Brain microvascular endothelial cell (primary cell): Measurements from ENCODE around the gene PCNX1.
A peak's percentile ranks its signal among the peaks of the same experiment; 100 is the strongest.

Experiments
- DNase-seq: peaks from one replicate; pipeline ENCODE4 v3.0.0-alpha.2; 2020
- H3K27ac ChIP-seq: fragments of 250-450 bp; sonication (Bioruptor Pico); 2 replicates; pipeline ENCODE4 v1.5.1; 2020; ENCODE audit warnings: mild to moderate bottlenecking, moderate library complexity
- H3K27me3 ChIP-seq: fragments of 250-450 bp; sonication (Bioruptor Pico); replicated peaks from 2 replicates; pipeline ENCODE4 v1.5.1; 2020; ENCODE audit warnings: mild to moderate bottlenecking
- H3K36me3 ChIP-seq: fragments of 250-450 bp; sonication (Bioruptor Pico); replicated peaks from 2 replicates; pipeline ENCODE4 v1.5.1; 2020; ENCODE audit warnings: mild to moderate bottlenecking
- H3K4me3 ChIP-seq: 2 replicates; pipeline ENCODE4 v1.5.1; 2011; ENCODE audit warnings: low read depth, mild to moderate bottlenecking, control low read depth, low read length, moderate library complexity
- CTCF ChIP-seq: IDR thresholded peaks from 2 replicates; pipeline ENCODE4 v1.5.1; 2011; ENCODE audit warnings: low read depth, mild to moderate bottlenecking, moderate library complexity, low read length, control low read depth, inconsistent platforms; ENCODE audit errors: missing control alignments
- in situ Hi-C: cut with HindIII; loops from 2 replicates; pipeline ENCODE4 v1.10.0; 2017; ENCODE audit warnings: low sequenced_read_pairs, low pct_ligation_motif_present

The PCNX1 gene

GRCh38 chr14:70956511-70956910, 49.3 kb downstream of the PCNX1 start:
- TF ChIP-seq CTCF = no peak
- H3K36me3 ChIP-seq = no peaks in the 10 kb centered on the region
- H3K27ac ChIP-seq = no peak overlapping the region
- no peak overlapping the region for H3K4me3 ChIP-seq
- in situ Hi-C loops = no loop called here
- no peak for DNase-seq
- no peaks in the 10 kb centered on the region for H3K27me3 ChIP-seq

GRCh38 chr14:70957710-70958109, 50.5 kb downstream of the PCNX1 start:
- Histone ChIP-seq H3K27ac (no peak overlapping the region), H3K4me3 (no peak overlapping the region), H3K27me3 (no peaks in the 10 kb centered on the region), H3K36me3 (peaks cover 3% of the 10 kb centered on the region)
- TF ChIP-seq CTCF = no peak
- in situ Hi-C loops = no loop called here
- no peak for DNase-seq

GRCh38 chr14:70962935-70963334, 55.7 kb downstream of the PCNX1 start:
- peaks cover 4% of the 10 kb centered on the region for H3K36me3 ChIP-seq
- H3K27me3 ChIP-seq = no peaks in the 10 kb centered on the region
- H3K27ac ChIP-seq = no peak overlapping the region
- H3K4me3 ChIP-seq = no peak overlapping the region
- no peak for DNase-seq
- in situ Hi-C loops = no loop called here
- no peak for TF ChIP-seq CTCF

- Histone ChIP-seq H3K27ac (no peak overlapping the region), H3K4me3 (no peak overlapping the region), H3K36me3 (peaks cover 7% of the 10 kb centered on the region), H3K27me3 (no peaks in the 10 kb centered on the region)
- in situ Hi-C loops = no loop called here
- no peak for TF ChIP-seq CTCF
- DNase-seq = no peak
Measured at GRCh38 chr14:70964492-70964891, 57.2 kb downstream of the PCNX1 start.

GRCh38 chr14:70971560-70971959, 64.3 kb downstream of the PCNX1 start:
- TF ChIP-seq CTCF = no peak
- H3K27ac ChIP-seq = no peak overlapping the region
- no peaks in the 10 kb centered on the region for H3K27me3 ChIP-seq
- peaks cover 3% of the 10 kb centered on the region for H3K36me3 ChIP-seq
- in situ Hi-C loops = no loop called here
- no peak for DNase-seq
- no peak overlapping the region for H3K4me3 ChIP-seq

- in situ Hi-C loops = no loop called here
- DNase-seq = peak; percentile 75
- H3K27me3 ChIP-seq = no peaks in the 10 kb centered on the region
- peak; percentile 85 for TF ChIP-seq CTCF
- H3K27ac ChIP-seq = no peak overlapping the region
- H3K36me3 ChIP-seq = peaks cover 9% of the 10 kb centered on the region
- no peak overlapping the region for H3K4me3 ChIP-seq
Measured at GRCh38 chr14:70972107-70972976, 65.1 kb downstream of the PCNX1 start.
